HG02852 (cell line): ENCODE measurements around the gene OR6J1.
A peak's percentile ranks its signal among the peaks of the same experiment; 100 is the strongest.
"Not testable (repeated sequence)": the region's sequence is repeated elsewhere in the genome, so short reads cannot be mapped to it uniquely, and the experiment has no call there.

Experiments used
- ATAC-seq: cut with Tn5 transposase; IDR thresholded peaks from one replicate; pipeline ENCODE4 v1.9.1; 2021; ENCODE audit warnings: mild to moderate bottlenecking, moderate library complexity; ENCODE audit not compliant: unreplicated experiment

The OR6J1 gene

GRCh38 chr14:22610931-22611330 is 33.2 kb downstream of the OR6J1 start:
- no peak for ATAC-seq

- no peak for ATAC-seq
These were observed 36.9 kb downstream of the OR6J1 start for GRCh38 chr14:22607291-22607690.

- ATAC-seq, result no peak
These were observed 37.8 kb downstream of the OR6J1 start for GRCh38 chr14:22606380-22606779.

- no peak for ATAC-seq
These were observed 41.3 kb downstream of the OR6J1 start for GRCh38 chr14:22602862-22603261.

- ATAC-seq, result no peak
These were observed 42.2 kb downstream of the OR6J1 start for GRCh38 chr14:22601996-22602395.

GRCh38 chr14:22601456-22601855 is 42.7 kb downstream of the OR6J1 start:
- no peak for ATAC-seq

- ATAC-seq, result no peak
These were observed 44.1 kb downstream of the OR6J1 start for GRCh38 chr14:22600027-22600426.

GRCh38 chr14:22599349-22599748 is 44.8 kb downstream of the OR6J1 start:
- ATAC-seq, result no peak

- ATAC-seq, result no peak
These were observed 45.3 kb downstream of the OR6J1 start for GRCh38 chr14:22598896-22599244.

GRCh38 chr14:22598099-22598895 is 45.9 kb downstream of the OR6J1 start, which contains the start of gene ABHD4:
ABHD4 (plus strand) TSS chr14:22598300; CDS start chr14:22598307, 7 bp downstream.
- ATAC-seq, result peak; percentile 84

GRCh38 chr14:22597771-22598098 is 46.4 kb downstream of the OR6J1 start:
- peak; percentile 32 for ATAC-seq

GRCh38 chr14:22597265-22597664 is 46.9 kb downstream of the OR6J1 start:
- ATAC-seq, result no peak

GRCh38 chr14:22596354-22596879 is 47.7 kb downstream of the OR6J1 start:
- ATAC-seq, result no peak

GRCh38 chr14:22594156-22594716 is 49.9 kb downstream of the OR6J1 start:
- no peak for ATAC-seq

- ATAC-seq, result no peak
These were observed 50.6 kb downstream of the OR6J1 start for GRCh38 chr14:22593601-22594000.

GRCh38 chr14:22593189-22593588 is 51.0 kb downstream of the OR6J1 start:
- ATAC-seq, result no peak

GRCh38 chr14:22589096-22589839 is 54.9 kb downstream of the OR6J1 start, which contains the start of gene DAD1:
DAD1 (minus strand) TSS chr14:22589224; CDS start chr14:22589157, 67 bp downstream.
- peak; percentile 95 for ATAC-seq

- no peak for ATAC-seq
These were observed 55.5 kb downstream of the OR6J1 start for GRCh38 chr14:22588526-22589095.

- ATAC-seq, result not testable (repeated sequence)
These were observed 56.3 kb downstream of the OR6J1 start for GRCh38 chr14:22587677-22588422.

- no peak for ATAC-seq
These were observed 56.9 kb downstream of the OR6J1 start for GRCh38 chr14:22587247-22587646.

GRCh38 chr14:22583994-22584393 is 60.2 kb downstream of the OR6J1 start:
- ATAC-seq, result no peak
